Endothelial cell of umbilical vein (primary cell): ENCODE results near the gene ANO4. TPM values are rescaled to one million over a fixed set of nuclear protein-coding genes. Genes with fewer than 3 reads are reported as not detected.

Source experiments
- BruUV-seq: library from RNA; stranded (reverse); fragments of 400-500 nt; replicated peaks from 2 replicates; lab custom pipeline; 2021; lab: Mats Ljungman, UMichigan
- CTCF ChIA-PET: fragments of 300-600, 350-600 bp; sonication (Branson Sonifier 250); formaldehyde crosslinking; loops from one replicate; lab custom pipeline; 2021; ENCODE audit warnings: antibody characterized with exemption, inconsistent platforms; lab: Charles Lee
- POLR2A ChIA-PET: fragments of 300-600, 350-600 bp; sonication (Branson Sonifier 250); formaldehyde crosslinking; loops from one replicate; lab custom pipeline; 2021; ENCODE audit warnings: antibody characterized with exemption, inconsistent platforms; lab: Charles Lee
- DNase-seq: peaks from one replicate; pipeline ENCODE4 v3.0.0-alpha.2; 2011; ENCODE audit warnings: low read depth, low spot score
- FAIRE-seq: peaks from 2 replicates; lab custom pipeline; 2011; peaks lifted over from hg19 to GRCh38; lab: Jason Lieb, UNC
- H2AFZ ChIP-seq: 2 replicates; pipeline ENCODE4 v1.6.0; 2012; ENCODE audit warnings: low read depth, low read length, control low read depth, inconsistent platforms
- H3K27ac ChIP-seq: 2 replicates; pipeline ENCODE4 v1.5.1; 2011; ENCODE audit warnings: low read depth, mild to moderate bottlenecking, control low read depth, low read length, moderate library complexity; ENCODE audit not compliant: insufficient read depth
- H3K27me3 ChIP-seq, 2 experiments: 2 replicates each; pipeline versions ENCODE4 v1.6.0 to v1.6.1; 2011; ENCODE audit warnings: low read length in 2 of 2, mixed read lengths in 1 of 2; ENCODE audit not compliant: control insufficient read depth in 2 of 2, insufficient read depth in 2 of 2
- H3K36me3 ChIP-seq, 2 experiments: 2 replicates in 1 of 2; 3 replicates in 1 of 2; pipeline ENCODE4 v1.5.1; 2011; ENCODE audit warnings: low read length in 2 of 2, mild to moderate bottlenecking in 1 of 2, moderate library complexity in 1 of 2; ENCODE audit not compliant: control insufficient read depth in 2 of 2, insufficient read depth in 2 of 2; ENCODE audit errors: extremely low read depth in 1 of 2
- H3K4me1 ChIP-seq: 3 replicates; pipeline ENCODE4 v1.5.1; 2011; ENCODE audit warnings: mild to moderate bottlenecking, low read length; ENCODE audit not compliant: control insufficient read depth, insufficient read depth; ENCODE audit errors: extremely low read depth
- H3K4me2 ChIP-seq: 2 replicates; pipeline ENCODE4 v1.6.1; 2011; ENCODE audit warnings: low read length, control low read depth, mixed read lengths; ENCODE audit not compliant: insufficient read depth
- H3K4me3 ChIP-seq, 3 experiments: fragments of 200-600 bp in 1 of 3; sonication (generic), shearing (Covaris generic) in 1 of 3; replicated peaks in 1 of 3; 2 replicates each; pipeline ENCODE4 v1.5.1; 2011 to 2016; ENCODE audit warnings: control low read depth in 3 of 3, low read length in 3 of 3, mild to moderate bottlenecking in 2 of 3, inconsistent platforms in 1 of 3, low read depth in 1 of 3, moderate library complexity in 1 of 3; ENCODE audit not compliant: insufficient read depth in 1 of 3
- H3K79me2 ChIP-seq: 2 replicates; pipeline ENCODE4 v1.6.0; 2012; ENCODE audit warnings: low read length, inconsistent platforms; ENCODE audit not compliant: control insufficient read depth, insufficient read depth
- H3K9ac ChIP-seq: replicated peaks from 2 replicates; pipeline ENCODE3; 2011; ENCODE audit warnings: low read length, control low read depth; ENCODE audit not compliant: insufficient read depth; ENCODE audit errors: extremely low read depth
- H3K9me1 ChIP-seq: replicated peaks from 3 replicates; pipeline ENCODE4 v1.6.0; 2011; ENCODE audit warnings: mild to moderate bottlenecking, low read length; ENCODE audit not compliant: control insufficient read depth, insufficient read depth; ENCODE audit errors: extremely low read depth
- H3K9me3 ChIP-seq: replicated peaks from 2 replicates; pipeline ENCODE4 v1.5.1; 2012; ENCODE audit warnings: low read length, inconsistent platforms; ENCODE audit not compliant: control insufficient read depth, insufficient read depth
- H4K20me1 ChIP-seq: replicated peaks from 2 replicates; pipeline ENCODE3; 2011; ENCODE audit warnings: mild to moderate bottlenecking, low read length; ENCODE audit not compliant: control insufficient read depth, insufficient read depth; ENCODE audit errors: extremely low read depth
- CTCF ChIP-seq, 2 donors: IDR thresholded peaks; 1 replicate in 1 of 2; 2 replicates in 1 of 2; pipeline ENCODE4 v1.5.1; 2011; ENCODE audit warnings: low read length in 2 of 2, mild to moderate bottlenecking in 2 of 2, moderate library complexity in 2 of 2, control low read depth in 1 of 2, inconsistent platforms in 1 of 2, low read depth in 1 of 2; ENCODE audit not compliant: insufficient read depth in 1 of 2; ENCODE audit errors: extremely low read depth in 1 of 2
- EZH2 ChIP-seq: IDR thresholded peaks from 2 replicates; pipeline ENCODE4 v1.6.1; 2012; ENCODE audit warnings: borderline replicate concordance, low read depth, mild to moderate bottlenecking, moderate library complexity, low read length, inconsistent platforms; ENCODE audit not compliant: severe bottlenecking
- FOS ChIP-seq: IDR thresholded peaks from 2 replicates; pipeline ENCODE4 v1.6.1; 2011; ENCODE audit warnings: mild to moderate bottlenecking, low read length, moderate library complexity, borderline replicate concordance; ENCODE audit not compliant: insufficient read depth
- GATA2 ChIP-seq: IDR thresholded peaks from 2 replicates; pipeline ENCODE4 v1.7.0; 2011; ENCODE audit warnings: low read depth, mild to moderate bottlenecking, moderate library complexity, mixed read lengths, low read length; ENCODE audit not compliant: insufficient read length, insufficient read depth
- JUN ChIP-seq: IDR thresholded peaks from 2 replicates; pipeline ENCODE4 v1.6.1; 2011; ENCODE audit warnings: borderline replicate concordance, low read depth; ENCODE audit not compliant: insufficient read length, insufficient read depth
- MAX ChIP-seq: IDR thresholded peaks from 2 replicates; pipeline ENCODE4 v1.6.1; 2011; ENCODE audit not compliant: insufficient read depth, insufficient read length
- MYC ChIP-seq: IDR thresholded peaks from one replicate; pipeline ENCODE4 v1.6.1; 2011; ENCODE audit warnings: mild to moderate bottlenecking, low read depth, low read length
- POLR2A ChIP-seq: IDR thresholded peaks from 2 replicates; pipeline ENCODE4 v1.6.1; 2012; ENCODE audit warnings: low read depth, mild to moderate bottlenecking, control low read depth, low read length
- POLR2AphosphoS5 ChIP-seq: IDR thresholded peaks from 2 replicates; pipeline ENCODE4 v1.6.1; 2012; ENCODE audit warnings: low read depth, mild to moderate bottlenecking, control low read depth, low read length, moderate library complexity; ENCODE audit not compliant: insufficient read depth
- dilution Hi-C: fragments of 300-500 bp; cut with MboI; formaldehyde crosslinking; loops from one replicate; pipeline ENCODE4 v1.15.0; 2019; ENCODE audit warnings: low sequenced_read_pairs; ENCODE audit not compliant: extremely low pct_ligation_motif_present
- intact Hi-C: fragments of 100-400 bp; cut with micrococcal nuclease; formaldehyde crosslinking; loops from one replicate; pipeline ENCODE4 v1.10.0; 2022
- polyA plus RNA-seq, 4 experiments: library from polyadenylated mRNA; depleted of rRNA in 3 of 4; stranded (reverse) in 3 of 4; unstranded in 1 of 4; fragments of >200 nt; gene quantifications; 2 replicates each; pipeline versions ENCODE4 v1.2.1 to v1.2.3, GENCODE V29; 2011 to 2012; ENCODE audit warnings: missing spikeins in 1 of 4
- total RNA-seq: library from RNA; stranded (reverse); gene quantifications from 2 replicates; pipeline ENCODE4 v1.2.3, GENCODE V29; 2021

ANO4 gene
- total and polyA plus RNA-seq, 2 donors (not counting 3 experiments of a cell fraction or from before 2014, with no cell fraction given), result 0.25 TPM; not detected in 1

- Histone ChIP-seq H3K4me1 (no peaks in the 10 kb centered on the region), H3K36me3 (no peaks in the 10 kb centered on the region), H3K4me2 (no peak overlapping the region), H3K9ac (no peak overlapping the region), H3K9me1 (no peaks in the 10 kb centered on the region), H3K79me2 (no peaks in the 10 kb centered on the region), H3K4me3 (no peak overlapping the region), H3K27me3 (no peaks in the 10 kb centered on the region), H3K9me3 (no peaks in the 10 kb centered on the region), H3K27ac (no peak overlapping the region), H4K20me1 (no peaks in the 10 kb centered on the region), H2AFZ (no peak overlapping the region)
- no TSS peak for BruUV-seq
- DNase-seq, result no peak
- no peak for FAIRE-seq
- ChIA-PET POLR2A (no interaction called here), CTCF (no interaction called here)
- intact Hi-C loops, result no loop called here
- dilution Hi-C loops, result no loop called here
- TF ChIP-seq EZH2, result no peak
- no peak for TF ChIP-seq MAX
- no peak for TF ChIP-seq CTCF (IDR thresholded peaks at IDR 0.05; ENCODE audit: extremely low read depth in 1 of 2, insufficient read depth in 1 of 2, low read depth in 1 of 2, low read length in 2 of 2)
- no peak for TF ChIP-seq POLR2A
- no peak for TF ChIP-seq FOS
- no peak for TF ChIP-seq GATA2
- TF ChIP-seq MYC, result no peak
- TF ChIP-seq POLR2AphosphoS5, result no peak
- TF ChIP-seq JUN, result no peak
Observed at GRCh38 chr12:100790552-100790951, 4.0 kb upstream of the ANO4 start.
